GM13977 (cell line): Measurements from ENCODE around the gene SLC17A1.

Source experiments
- DNase-seq: peaks from one replicate; pipeline ENCODE4 v3.0.0; 2012; ENCODE audit warnings: low spot score
- CTCF ChIP-seq: IDR thresholded peaks from 2 replicates; pipeline ENCODE4 v1.5.1; 2012; ENCODE audit warnings: mild to moderate bottlenecking, control low read depth; ENCODE audit not compliant: insufficient read depth; ENCODE audit errors: extremely low read depth, missing control alignments
- in situ Hi-C: fragments of 300-500 bp; cut with MboI; formaldehyde crosslinking; loops from one replicate; pipeline ENCODE4 v1.12.0; 2022; ENCODE audit warnings: low sequenced_read_pairs, low pct_unique_long_range_greater_than_20kb, mixed read lengths, inconsistent platforms; ENCODE audit not compliant: unreplicated experiment

Gene SLC17A1

GRCh38 chr6:25874822-25875562, 43.1 kb upstream of the SLC17A1 start:
- in situ Hi-C loops, result no loop called here
- DNase-seq, result no peak
- TF ChIP-seq CTCF, result no peak

GRCh38 chr6:25874118-25874517, 42.3 kb upstream of the SLC17A1 start, which contains the start of gene SLC17A3:
Gene SLC17A3 (minus strand): TSS chr6:25874243. CDS start chr6:25868387, 5,856 bp downstream.
- DNase-seq, result no peak
- TF ChIP-seq CTCF, result no peak
- in situ Hi-C loops, result no loop called here

DNA sequence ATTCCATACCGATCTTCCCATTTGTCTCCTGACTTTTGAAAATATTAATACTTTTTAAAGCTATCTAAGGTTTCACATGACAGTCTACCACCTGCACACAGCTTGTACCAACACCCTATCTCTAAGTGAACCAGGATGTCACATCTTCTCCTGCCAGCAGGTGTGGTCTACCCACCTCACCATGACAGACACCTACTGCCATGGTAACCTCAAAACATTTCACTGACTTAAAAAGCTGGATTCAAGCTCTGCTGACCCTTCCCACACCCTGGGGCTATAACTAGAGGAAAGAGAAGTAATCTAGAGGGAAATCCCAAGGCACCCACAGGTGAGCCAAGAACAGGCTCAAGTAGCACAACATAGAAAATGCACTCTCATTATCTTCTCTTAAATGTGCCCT, 41.0 kb upstream of the SLC17A1 start:
- no peak for DNase-seq
- in situ Hi-C loops, result no loop called here
- TF ChIP-seq CTCF, result no peak

GRCh38 chr6:25869840-25870239, 38.0 kb upstream of the SLC17A1 start:
- TF ChIP-seq CTCF, result no peak
- DNase-seq, result no peak
- in situ Hi-C loops, result no loop called here

DNA sequence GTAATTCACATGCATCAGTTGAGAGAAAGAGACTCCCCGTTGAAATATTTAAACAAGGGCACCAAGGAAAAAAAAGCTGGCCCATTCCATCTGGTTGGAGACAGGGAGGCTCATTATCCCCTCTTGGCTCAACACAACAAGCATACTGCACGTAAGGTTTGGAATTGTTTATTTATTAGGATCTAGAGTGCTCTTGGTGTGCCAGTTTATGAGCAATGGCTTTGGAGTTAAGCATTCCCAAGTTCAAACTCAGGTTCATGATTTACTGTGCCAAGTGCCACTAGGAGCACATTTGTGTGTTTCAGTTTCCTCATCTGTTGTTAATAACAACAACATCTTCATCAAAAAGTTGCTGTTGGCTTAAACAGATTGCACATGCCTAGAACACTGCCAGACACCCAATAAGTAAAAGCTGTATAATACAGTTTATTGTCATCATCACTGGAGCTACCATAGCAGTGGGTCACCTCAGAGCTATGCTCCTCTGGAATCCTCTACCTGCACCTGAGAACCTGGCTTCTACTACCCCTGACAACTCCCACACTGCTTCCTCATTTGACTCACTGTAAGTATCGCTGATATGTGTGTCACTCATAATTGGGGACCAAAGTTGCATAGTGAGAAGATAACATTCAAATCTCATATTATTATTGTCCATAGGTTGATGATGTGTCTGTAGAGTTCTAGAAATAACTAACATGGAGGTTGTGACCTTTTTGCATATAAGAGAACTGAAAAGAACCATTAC, 36.8 kb upstream of the SLC17A1 start:
- no peak for DNase-seq
- in situ Hi-C loops, result no loop called here
- TF ChIP-seq CTCF, result no peak

DNA sequence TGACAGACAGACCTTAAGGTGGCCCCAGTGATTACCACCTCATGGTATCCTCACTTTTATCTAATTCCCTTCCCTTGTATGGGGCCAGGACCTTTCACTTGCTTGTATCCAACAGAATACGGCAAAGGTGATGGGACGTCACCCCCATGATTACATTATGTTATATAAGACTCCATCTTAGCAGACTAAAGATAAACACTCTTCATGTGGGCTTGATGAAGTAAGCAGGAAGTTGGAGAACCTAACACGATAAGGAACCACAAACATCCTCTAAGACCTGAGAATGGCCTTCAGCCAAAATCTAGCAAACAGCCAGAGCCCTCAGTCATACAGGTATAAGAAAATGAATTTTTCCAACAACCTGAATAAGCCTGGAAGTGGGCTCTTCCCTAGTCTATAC, 34.2 kb upstream of the SLC17A1 start:
- in situ Hi-C loops, result no loop called here
- no peak for DNase-seq
- TF ChIP-seq CTCF, result no peak
